GM23248 (cell line): Measurements from ENCODE around the gene TIA1. TPM values are rescaled to one million over a fixed set of nuclear protein-coding genes. Genes with fewer than 3 reads are reported as not detected.
"Not testable (repeated sequence)": the region's sequence is repeated elsewhere in the genome, so short reads cannot be mapped to it uniquely, and the experiment has no call there.

Experiments used
- DNase-seq: peaks from one replicate; pipeline ENCODE4 v3.0.0-alpha.2; 2015
- H2AFZ ChIP-seq: fragments of 200-600 bp; sonication (generic); 2 replicates; pipeline ENCODE4 v1.6.1; 2016; ENCODE audit warnings: antibody characterized with exemption
- H3F3A ChIP-seq: fragments of 200-600 bp; sonication (generic); 2 replicates; pipeline ENCODE4 v1.6.1; 2016; ENCODE audit warnings: mild to moderate bottlenecking, antibody characterized with exemption, mixed run types; ENCODE audit not compliant: insufficient read depth
- H3K27ac ChIP-seq: fragments of 200-600 bp; sonication (generic); 2 replicates; pipeline ENCODE4 v1.5.1; 2016; ENCODE audit warnings: mild to moderate bottlenecking
- H3K27me3 ChIP-seq: fragments of 200-600 bp; sonication (generic); replicated peaks from 2 replicates; pipeline ENCODE4 v1.6.1; 2016; ENCODE audit warnings: mild to moderate bottlenecking; ENCODE audit not compliant: insufficient read depth
- H3K36me3 ChIP-seq: fragments of 200-600 bp; sonication (generic); 2 replicates; pipeline ENCODE4 v1.6.1; 2016; ENCODE audit warnings: low read depth, mild to moderate bottlenecking
- H3K4me1 ChIP-seq: fragments of 200-600 bp; sonication (generic); 2 replicates; pipeline ENCODE4 v1.6.1; 2016; ENCODE audit warnings: mild to moderate bottlenecking; ENCODE audit not compliant: insufficient read depth
- H3K4me2 ChIP-seq: fragments of 200-600 bp; sonication (generic); one replicate; pipeline ENCODE4 v1.6.1; 2016; ENCODE audit warnings: mild to moderate bottlenecking; ENCODE audit not compliant: unreplicated experiment
- H3K4me3 ChIP-seq: fragments of 200-600 bp; sonication (generic); 2 replicates; pipeline ENCODE4 v1.5.1; 2016; ENCODE audit warnings: mild to moderate bottlenecking
- H3K79me2 ChIP-seq: fragments of 200-600 bp; sonication (generic); 2 replicates; pipeline ENCODE4 v1.6.1; 2016; ENCODE audit warnings: mild to moderate bottlenecking; ENCODE audit not compliant: insufficient read depth
- H3K9ac ChIP-seq: fragments of 200-600 bp; sonication (generic); 2 replicates; pipeline ENCODE4 v1.6.1; 2016; ENCODE audit warnings: mild to moderate bottlenecking
- H3K9me2 ChIP-seq: fragments of 200-600 bp; sonication (generic); 2 replicates; pipeline ENCODE4 v1.6.1; 2016; ENCODE audit warnings: mixed run types, mild to moderate bottlenecking, moderate library complexity; ENCODE audit not compliant: insufficient read depth
- H3K9me3 ChIP-seq: fragments of 200-600 bp; sonication (generic); one replicate; pipeline ENCODE4 v1.6.1; 2017; ENCODE audit warnings: low read depth
- H4K20me1 ChIP-seq: fragments of 200-600 bp; sonication (generic); 2 replicates; pipeline ENCODE4 v1.6.0; 2016; ENCODE audit not compliant: insufficient read depth
- EZH2 ChIP-seq: fragments of 200-600 bp; sonication (generic); IDR thresholded peaks from 2 replicates; pipeline ENCODE4 v1.6.1; 2018; ENCODE audit warnings: antibody characterized with exemption, mild to moderate bottlenecking; ENCODE audit not compliant: insufficient read depth, poor library complexity, severe bottlenecking
- EZH2phosphoT487 ChIP-seq: fragments of 200-600 bp; sonication (generic); IDR thresholded peaks from 2 replicates; pipeline ENCODE4 v1.6.1; 2018; ENCODE audit warnings: antibody characterized with exemption, moderate library complexity, mild to moderate bottlenecking, low read depth; ENCODE audit not compliant: insufficient read depth
- WGBS, 2 experiments: methylation state at CpG; one replicate each; pipeline ENCODE4 v1.1.6; 2015 to 2017; ENCODE audit warnings: low lambda C conversion rate in 2 of 2, low coverage in 1 of 2; ENCODE audit errors: missing lambda C conversion rate in 2 of 2; 5-methylcytosine and 5-hydroxymethylcytosine counted together
- in situ Hi-C: fragments of 300-500 bp; cut with MboI; formaldehyde crosslinking; loops from 2 replicates; pipeline ENCODE4 v1.15.0; 2020
- polyA plus RNA-seq: library from polyadenylated mRNA; unstranded; fragments of >200 nt; fragmentation: Nextera tagmentation; extraction: Ambion mirVana; gene quantifications from 2 replicates; pipeline ENCODE4 v1.2.1, GENCODE V29; 2016
- total RNA-seq: library from RNA; depleted of rRNA; stranded (reverse); fragments of >200 nt; shearing (Covaris generic); gene quantifications from 2 replicates; pipeline ENCODE4 v1.2.3, GENCODE V29; 2014

Gene TIA1
- total and polyA plus RNA-seq, 2 experiments from 2014 or later = 36.8 to 42.8 TPM

DNA sequence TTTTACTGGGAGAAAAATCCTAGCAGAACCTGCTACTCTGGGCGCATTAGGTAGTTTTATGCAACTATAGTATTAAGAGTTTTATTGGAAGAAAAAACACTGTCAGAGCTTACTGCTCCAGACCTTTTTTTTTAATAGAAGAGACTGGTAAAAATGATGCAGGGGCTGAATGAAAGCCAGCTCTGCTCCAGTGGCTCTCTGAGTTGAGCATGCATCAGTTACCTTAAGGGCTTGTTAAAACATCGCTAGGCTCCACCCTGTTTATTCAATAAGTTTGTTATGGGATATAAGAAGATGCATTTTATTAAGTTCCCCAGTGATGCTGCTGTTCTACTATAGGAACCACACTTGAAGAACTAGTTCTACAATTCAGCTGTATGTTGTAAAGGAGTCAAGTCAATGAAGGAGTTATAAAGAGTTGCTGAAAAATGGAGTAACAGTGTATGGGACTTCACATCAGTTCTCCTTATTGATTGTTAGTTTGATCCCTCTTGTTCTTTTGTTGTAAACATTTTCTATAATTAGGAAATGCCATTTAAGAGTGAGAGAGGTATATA lies 31.9 kb upstream of the TIA1 start:
- Histone ChIP-seq H3K4me3 (no peak overlapping the region), H3F3A (peaks cover 43% of the 10 kb centered on the region), H2AFZ (no peak overlapping the region), H3K4me2 (no peak overlapping the region), H3K9ac (no peak overlapping the region), H3K79me2 (peaks cover 32% of the 10 kb centered on the region), H3K36me3 (peaks cover 50% of the 10 kb centered on the region), H3K4me1 (0 out of 2 replicates have a peak, but pooled peaks cover 6% of the 10 kb centered on the region), H3K9me3 (no peaks in the 10 kb centered on the region), H3K27ac (no peak overlapping the region), H4K20me1 (no peaks in the 10 kb centered on the region), H3K27me3 (no peaks in the 10 kb centered on the region), H3K9me2 (no peaks in the 10 kb centered on the region)
- in situ Hi-C loops = no loop called here
- no peak for DNase-seq
- TF ChIP-seq EZH2phosphoT487 (no peak), EZH2 (no peak)
- 92 to 95% methylated on average over 2 of the region's 2 CpGs for WGBS, 2 experiments

DNA sequence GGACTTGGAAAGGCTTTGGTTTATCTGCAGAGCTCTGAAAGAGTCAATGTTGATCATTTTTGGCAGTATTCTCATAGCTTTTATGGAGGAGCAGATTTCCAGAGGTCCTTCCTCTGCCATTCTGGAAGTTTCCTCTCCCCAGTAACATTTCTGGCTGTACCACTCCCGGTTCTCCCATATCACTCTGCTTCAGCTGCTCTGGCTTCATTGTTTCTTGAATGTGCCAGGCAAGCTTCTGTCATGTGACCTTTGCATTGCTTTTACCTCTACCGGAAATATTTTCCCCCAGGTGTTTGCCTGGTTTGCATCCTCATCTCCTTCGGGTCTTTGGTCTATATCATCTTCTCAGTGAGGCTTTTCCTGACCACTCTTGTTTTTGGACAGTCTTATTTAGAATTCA lies 21.9 kb upstream of the TIA1 start:
- H3K4me1 ChIP-seq = no peaks in the 10 kb centered on the region
- H4K20me1 ChIP-seq = no peaks in the 10 kb centered on the region
- H3K79me2 ChIP-seq = no peaks in the 10 kb centered on the region
- WGBS, 2 experiments = 61 to 69% methylated on average over 3 of the region's 3 CpGs
- H3K36me3 ChIP-seq = peaks cover 7% of the 10 kb centered on the region; the same call in 1 of the 2 replicates
- no peaks in the 10 kb centered on the region for H3K9me3 ChIP-seq
- no peaks in the 10 kb centered on the region for H3K27me3 ChIP-seq
- H3F3A ChIP-seq = no peaks in the 10 kb centered on the region
- no peak overlapping the region for H3K4me3 ChIP-seq
- no peak overlapping the region for H2AFZ ChIP-seq
- H3K27ac ChIP-seq = no peak overlapping the region
- no peak overlapping the region for H3K9ac ChIP-seq
- H3K9me2 ChIP-seq = no peaks in the 10 kb centered on the region
- in situ Hi-C loops = loop anchor here (25.0 kb wide), 1 partner anchor 358 kb away; the partner anchor contains the start of gene MXD1
- no peak overlapping the region for H3K4me2 ChIP-seq
- DNase-seq = no peak
- no peak for TF ChIP-seq EZH2
- TF ChIP-seq EZH2phosphoT487 = no peak

DNA sequence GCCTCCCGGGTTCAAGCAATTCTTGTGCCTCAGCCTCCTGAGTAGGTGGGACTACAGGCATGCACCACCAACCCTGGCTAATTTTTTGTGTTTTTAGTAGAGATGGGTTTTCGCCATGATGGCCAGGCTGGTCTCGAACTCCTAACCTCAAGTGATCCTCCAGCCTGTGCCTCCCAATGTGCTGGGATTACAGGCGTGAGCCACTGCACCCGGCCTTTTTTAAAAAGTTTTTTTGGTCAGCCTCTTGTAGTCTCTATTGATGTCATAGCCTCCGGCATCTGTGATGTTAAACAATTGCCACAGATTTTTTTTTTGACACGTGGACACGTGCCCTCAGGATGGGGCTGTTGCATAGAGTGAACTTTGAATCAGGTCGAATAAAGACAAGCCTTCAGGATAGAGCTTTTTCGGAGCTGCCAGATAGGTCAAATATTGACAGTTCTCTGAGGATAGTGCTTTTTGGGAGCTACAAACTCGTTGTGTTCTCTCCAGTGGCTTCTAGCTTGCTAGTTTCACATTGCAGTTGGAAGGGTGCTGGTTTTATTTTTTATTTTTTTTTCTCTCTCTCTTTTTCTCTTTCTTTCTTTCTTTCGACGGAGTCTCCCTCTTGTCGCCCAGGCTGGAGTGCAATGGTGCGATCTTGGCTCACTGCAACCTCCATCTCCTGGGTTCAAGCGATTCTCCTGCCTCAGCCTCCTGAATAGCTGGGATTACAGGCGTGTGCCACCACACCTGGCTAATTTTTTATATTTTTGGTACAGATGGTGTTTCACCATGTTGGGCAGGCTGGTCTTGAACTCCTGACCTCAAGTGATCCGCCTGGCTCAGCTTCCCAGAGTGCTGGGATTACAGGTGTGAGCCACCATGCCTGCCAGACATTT lies 21.2 kb upstream of the TIA1 start:
- not testable (repeated sequence) for H3K9me3 ChIP-seq, H3K79me2 ChIP-seq, DNase-seq, H3K4me1 ChIP-seq, H3K27ac ChIP-seq, H3K4me3 ChIP-seq, H2AFZ ChIP-seq, H3K9ac ChIP-seq, H3F3A ChIP-seq, H3K36me3 ChIP-seq, H3K4me2 ChIP-seq, H3K9me2 ChIP-seq, H3K27me3 ChIP-seq, H4K20me1 ChIP-seq
- 89 to 91% methylated on average over 15 to 18 of the region's 18 CpGs for WGBS, 2 experiments
- in situ Hi-C loops = loop anchor here (25.0 kb wide), 1 partner anchor 357 kb away; the partner anchor contains the start of gene MXD1

DNA sequence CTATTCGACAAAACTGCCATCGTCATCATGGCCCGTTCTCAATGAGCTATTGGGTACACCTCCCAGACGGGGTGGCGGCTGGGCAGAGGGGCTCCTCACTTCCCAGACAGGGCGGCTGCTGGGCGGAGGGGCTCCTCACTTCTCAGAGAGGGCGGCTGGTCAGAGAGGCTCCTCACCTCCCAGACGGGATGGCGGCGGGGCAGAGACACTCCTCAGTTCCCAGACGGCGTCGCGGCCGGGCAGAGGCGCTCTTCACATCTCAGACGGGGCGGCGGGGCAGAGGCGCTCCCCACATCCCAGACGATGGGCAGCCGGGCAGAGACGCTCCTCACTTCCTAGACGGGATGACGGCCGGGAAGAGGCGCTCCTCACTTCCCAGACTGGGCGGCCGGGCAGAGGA lies 18.5 kb upstream of the TIA1 start:
- not testable (repeated sequence) for H3K4me1 ChIP-seq, DNase-seq, H3K27ac ChIP-seq, H3K9me3 ChIP-seq, H3K4me2 ChIP-seq, H3K79me2 ChIP-seq, H3K4me3 ChIP-seq, H3K36me3 ChIP-seq, H3K27me3 ChIP-seq, H3K9ac ChIP-seq, H3F3A ChIP-seq, H2AFZ ChIP-seq, H4K20me1 ChIP-seq, H3K9me2 ChIP-seq
- in situ Hi-C loops = loop anchor here (25.0 kb wide), 1 partner anchor 355 kb away; the partner anchor contains the start of gene MXD1
- 96 to 97% methylated on average over 9 to 30 of the region's 30 CpGs for WGBS, 2 experiments
